NCI-H1694 (cell line): ENCODE data around the gene ZNF423.
A peak's percentile ranks its signal among the peaks of the same experiment; 100 is the strongest.
"Not testable (repeated sequence)": the region's sequence is repeated elsewhere in the genome, so short reads cannot be mapped to it uniquely, and the experiment has no call there.

Experiments used
- DNase-seq: peaks from one replicate; lab custom pipeline; 2025; lab: John Stamatoyannopoulos, UW

Gene ZNF423

GRCh38 chr16:49510654-49511305 lies 345.1 kb downstream of the ZNF423 start:
- peak; percentile 61 for DNase-seq

GRCh38 chr16:49510141-49510540 lies 345.8 kb downstream of the ZNF423 start:
- no peak for DNase-seq

GRCh38 chr16:49506058-49507013 lies 349.6 kb downstream of the ZNF423 start:
- DNase-seq, result not testable (repeated sequence)

- no peak for DNase-seq
These were observed 350.4 kb downstream of the ZNF423 start for GRCh38 chr16:49505556-49505955.

- no peak for DNase-seq
These were observed 351.3 kb downstream of the ZNF423 start for GRCh38 chr16:49504626-49505025.

GRCh38 chr16:49504023-49504364 lies 351.9 kb downstream of the ZNF423 start:
- no peak for DNase-seq

- no peak for DNase-seq
These were observed 352.5 kb downstream of the ZNF423 start for GRCh38 chr16:49503256-49504022.

GRCh38 chr16:49502136-49502881 lies 353.6 kb downstream of the ZNF423 start:
- no peak for DNase-seq

GRCh38 chr16:49499869-49500610 lies 355.9 kb downstream of the ZNF423 start:
- no peak for DNase-seq

GRCh38 chr16:49499414-49499785 lies 356.5 kb downstream of the ZNF423 start:
- no peak for DNase-seq

GRCh38 chr16:49498666-49499413 lies 357.1 kb downstream of the ZNF423 start:
- peak; percentile 76 for DNase-seq

- peak; percentile 74 for DNase-seq
These were observed 357.6 kb downstream of the ZNF423 start for GRCh38 chr16:49498264-49498663.

GRCh38 chr16:49497466-49497865 lies 358.4 kb downstream of the ZNF423 start:
- no peak for DNase-seq

- no peak for DNase-seq
These were observed 359.3 kb downstream of the ZNF423 start for GRCh38 chr16:49496656-49497055.

- DNase-seq, result no peak
These were observed 360.1 kb downstream of the ZNF423 start for GRCh38 chr16:49495596-49496355.

- DNase-seq, result no peak
These were observed 360.9 kb downstream of the ZNF423 start for GRCh38 chr16:49494891-49495566.

- DNase-seq, result no peak
These were observed 361.4 kb downstream of the ZNF423 start for GRCh38 chr16:49494474-49494873.

- DNase-seq, result no peak
These were observed 362.1 kb downstream of the ZNF423 start for GRCh38 chr16:49493836-49494235.
